HepG2 (cell line): ENCODE results near the gene DBN1.

ENCODE experiments used
- CTCF ChIP-seq: sonication (generic); formaldehyde crosslinking; IDR thresholded peaks from 2 replicates; pipeline ENCODE4 v1.5.0; 2020; ENCODE audit warnings: mild to moderate bottlenecking, missing genetic modification reagents, moderate library complexity
- ELF4 ChIP-seq: sonication (generic); formaldehyde crosslinking; IDR thresholded peaks from 2 replicates; pipeline ENCODE4 v1.5.0; 2020; ENCODE audit warnings: missing genetic modification reagents, mild to moderate bottlenecking, moderate library complexity, borderline replicate concordance
- FOXC1 ChIP-seq: sonication (generic); formaldehyde crosslinking; IDR thresholded peaks from 2 replicates; pipeline ENCODE4 v1.8.0; 2022; ENCODE audit warnings: mild to moderate bottlenecking, missing genetic modification reagents, borderline replicate concordance
- JUND ChIP-seq: sonication (generic); formaldehyde crosslinking; IDR thresholded peaks from 2 replicates; pipeline ENCODE4 v1.8.0; 2022; ENCODE audit warnings: mild to moderate bottlenecking, missing genetic modification reagents
- SP4 ChIP-seq: sonication (generic); formaldehyde crosslinking; IDR thresholded peaks from 2 replicates; pipeline ENCODE4 v1.8.1; 2023; ENCODE audit warnings: mild to moderate bottlenecking, missing genetic modification reagents
- SRSF4 ChIP-seq: fragments of 200-400 bp; formaldehyde crosslinking; IDR thresholded peaks from one replicate; pipeline ENCODE4 v1.6.1; 2018; ENCODE audit warnings: mild to moderate bottlenecking, low read depth, low read length, moderate library complexity; ENCODE audit not compliant: poor library complexity, severe bottlenecking
- TFDP2 ChIP-seq: sonication (generic); formaldehyde crosslinking; IDR thresholded peaks from 2 replicates; pipeline ENCODE4 v1.4.0; 2020; ENCODE audit warnings: missing genetic modification reagents
- USF2 ChIP-seq, 2 experiments: sonication (generic) in 1 of 2; formaldehyde crosslinking in 1 of 2; IDR thresholded peaks; 2 replicates each; pipeline versions ENCODE4 v1.5.1 to v1.6.1; 2011 to 2020; ENCODE audit warnings: borderline replicate concordance in 1 of 2, low read depth in 1 of 2, low read length in 1 of 2, mild to moderate bottlenecking in 1 of 2, missing genetic modification reagents in 1 of 2, moderate library complexity in 1 of 2
- ZNF296 ChIP-seq: sonication (generic); formaldehyde crosslinking; conservative IDR thresholded peaks from 2 replicates; pipeline ENCODE4 v1.5.0; 2020; ENCODE audit warnings: mild to moderate bottlenecking, missing genetic modification reagents
- ZNF451 ChIP-seq: sonication (generic); formaldehyde crosslinking; IDR thresholded peaks from 2 replicates; pipeline ENCODE4 v1.5.0; 2020; ENCODE audit warnings: mild to moderate bottlenecking, missing genetic modification reagents
- ZNF558 ChIP-seq: sonication (generic); formaldehyde crosslinking; IDR thresholded peaks from 2 replicates; pipeline ENCODE4 v1.9.0; 2022; ENCODE audit warnings: mild to moderate bottlenecking, missing genetic modification reagents, borderline replicate concordance
- ZNF572 ChIP-seq: sonication (generic); formaldehyde crosslinking; IDR thresholded peaks from 2 replicates; pipeline ENCODE4 v1.5.1; 2020; ENCODE audit warnings: mild to moderate bottlenecking, missing genetic modification reagents
- ZNF704 ChIP-seq: sonication (generic); formaldehyde crosslinking; IDR thresholded peaks from 2 replicates; pipeline ENCODE4 v1.8.1; 2023; ENCODE audit warnings: mild to moderate bottlenecking, inconsistent platforms, moderate library complexity, missing genetic modification reagents, borderline replicate concordance

GRCh38 chr5:177511796-177512675 is 38.6 kb upstream of the DBN1 start:
- TF ChIP-seq USF2 (IDR thresholded peaks at IDR 0.05; ENCODE audit: low read depth, low read length) = no peak
- TF ChIP-seq USF2 (CRISPR knock-in tag; IDR thresholded peaks at IDR 0.05; ENCODE audit: borderline replicate concordance) = no peak
- TF ChIP-seq CTCF (CRISPR knock-in tag) = no peak
- no peak for TF ChIP-seq ZNF704
- no peak for TF ChIP-seq ELF4
- no peak for TF ChIP-seq SRSF4
- TF ChIP-seq SP4 = no peak
- no peak for TF ChIP-seq JUND (CRISPR knock-in tag)
- TF ChIP-seq FOXC1 = no peak
- TF ChIP-seq ZNF572 = no peak
- no peak for TF ChIP-seq ZNF558 (CRISPR knock-in tag)
- TF ChIP-seq ZNF451 = no peak
- TF ChIP-seq TFDP2 = no peak
- no peak for TF ChIP-seq ZNF296 (CRISPR knock-in tag)
